ENCODE data around the gene HEMK1. TPM values are rescaled to one million over a fixed set of nuclear protein-coding genes. Genes with fewer than 3 reads are reported as not detected.

The HEMK1 gene
- total RNA-seq, 1 experiment from 2014 or later = 12.5 TPM

DNA sequence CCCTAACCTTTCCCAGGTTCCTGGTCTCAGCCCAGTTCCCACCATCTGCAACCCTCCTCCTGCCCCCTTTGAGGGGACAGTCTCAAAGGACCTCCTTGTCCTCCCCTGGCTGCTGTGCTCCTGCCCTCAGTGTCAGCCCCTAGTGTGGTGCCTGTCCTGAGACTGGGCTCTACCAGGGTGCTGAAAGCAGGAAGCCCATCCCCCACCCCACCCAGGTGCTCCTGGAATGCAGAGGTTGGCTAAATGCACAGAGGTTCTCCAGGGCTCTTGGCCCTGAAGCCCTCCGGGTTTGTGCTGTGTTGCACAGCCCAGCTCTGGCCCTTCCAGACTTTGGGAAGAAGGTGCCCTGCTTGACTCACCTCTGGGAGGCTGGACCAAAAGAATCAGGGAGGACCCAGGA is 23.5 kb upstream of the HEMK1 start:
- H3K4me3 Mint-ChIP-seq = no peak overlapping the region
- Histone ChIP-seq H2BK15ac (ENCODE audit: low read depth, low read length) (no peak overlapping the region), H3K27ac (ENCODE audit: insufficient read length, low read depth, low read length) (no peak overlapping the region), H3K14ac (ENCODE audit: insufficient read depth, low read length) (no peak overlapping the region; the same call in 1 of the 2 replicates), H3K4me1 (ENCODE audit: insufficient read depth, low read length) (no peaks in the 10 kb centered on the region), H3K79me1 (ENCODE audit: insufficient read depth, low read depth, low read length, poor library complexity, severe bottlenecking) (no peaks in the 10 kb centered on the region), H3K27me3 (ENCODE audit: insufficient read depth, low read length) (no peaks in the 10 kb centered on the region), H3K4me2 (ENCODE audit: insufficient read depth, insufficient read length, low read length) (no peak overlapping the region), H2BK120ac (ENCODE audit: low read depth, low read length, poor library complexity, severe bottlenecking) (no peak overlapping the region), H3K9me3 (ENCODE audit: control insufficient read depth, low read depth, low read length) (no peaks in the 10 kb centered on the region), H3K79me2 (ENCODE audit: insufficient read depth, low read length) (no peaks in the 10 kb centered on the region), H3K18ac (ENCODE audit: insufficient read length, low read depth, low read length) (no peak overlapping the region), H4K91ac (ENCODE audit: insufficient read length, low read depth, low read length) (no peak overlapping the region), H2BK12ac (ENCODE audit: insufficient read length, low read depth, low read length) (no peak overlapping the region), H2BK5ac (ENCODE audit: insufficient read length, low read length) (no peak overlapping the region), H4K5ac (ENCODE audit: insufficient read length, low read depth, low read length) (no peak overlapping the region), H4K8ac (replicated peaks; ENCODE audit: insufficient read length, low read depth, low read length) (no peak overlapping the region), H3K9ac (ENCODE audit: extremely low read depth, insufficient read length, low read length) (no peak overlapping the region), H2AK5ac (ENCODE audit: insufficient read length, low read length) (no peak overlapping the region), H3K23me2 (ENCODE audit: insufficient read length, low read depth, low read length, poor library complexity, severe bottlenecking) (no peaks in the 10 kb centered on the region), H2BK20ac (ENCODE audit: low read depth, low read length, poor library complexity, severe bottlenecking) (no peak overlapping the region), H4K20me1 (ENCODE audit: control insufficient read depth, insufficient read depth, insufficient read length) (no peaks in the 10 kb centered on the region), H2AFZ (ENCODE audit: low read length) (no peak overlapping the region), H3K56ac (ENCODE audit: insufficient read length, low read depth, low read length) (no peak overlapping the region), H3K4ac (ENCODE audit: low read depth, low read length) (no peak overlapping the region), H3K23ac (ENCODE audit: insufficient read length, low read depth, low read length) (no peak overlapping the region), H3T11ph (ENCODE audit: low read length) (no peak overlapping the region)
- H3K4me1 Mint-ChIP-seq = peaks cover 26 to 35% of the 10 kb centered on the region in 2 experiments
- peaks cover 3% of the 10 kb centered on the region; the same call in 1 of the 2 replicates for H3K27me3 Mint-ChIP-seq (ENCODE audit: low read depth)
- no peaks in the 10 kb centered on the region for H3K36me3 Mint-ChIP-seq (ENCODE audit: insufficient read depth in 1 of 3, low read depth in 3 of 3)
- DNase-seq = peak; percentile 61
- no peak overlapping the region for H3K27ac Mint-ChIP-seq
- no CpG with 5 or more reads among the region's 1 CpG for WGBS (ENCODE audit: extremely low coverage, insufficient read length, low lambda C conversion rate)
- TF ChIP-seq, protein P1, sequence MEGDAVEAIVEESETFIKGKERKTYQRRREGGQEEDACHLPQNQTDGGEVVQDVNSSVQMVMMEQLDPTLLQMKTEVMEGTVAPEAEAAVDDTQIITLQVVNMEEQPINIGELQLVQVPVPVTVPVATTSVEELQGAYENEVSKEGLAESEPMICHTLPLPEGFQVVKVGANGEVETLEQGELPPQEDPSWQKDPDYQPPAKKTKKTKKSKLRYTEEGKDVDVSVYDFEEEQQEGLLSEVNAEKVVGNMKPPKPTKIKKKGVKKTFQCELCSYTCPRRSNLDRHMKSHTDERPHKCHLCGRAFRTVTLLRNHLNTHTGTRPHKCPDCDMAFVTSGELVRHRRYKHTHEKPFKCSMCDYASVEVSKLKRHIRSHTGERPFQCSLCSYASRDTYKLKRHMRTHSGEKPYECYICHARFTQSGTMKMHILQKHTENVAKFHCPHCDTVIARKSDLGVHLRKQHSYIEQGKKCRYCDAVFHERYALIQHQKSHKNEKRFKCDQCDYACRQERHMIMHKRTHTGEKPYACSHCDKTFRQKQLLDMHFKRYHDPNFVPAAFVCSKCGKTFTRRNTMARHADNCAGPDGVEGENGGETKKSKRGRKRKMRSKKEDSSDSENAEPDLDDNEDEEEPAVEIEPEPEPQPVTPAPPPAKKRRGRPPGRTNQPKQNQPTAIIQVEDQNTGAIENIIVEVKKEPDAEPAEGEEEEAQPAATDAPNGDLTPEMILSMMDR (conservative IDR thresholded peaks at IDR 0.05) = no peak
- no peaks in the 10 kb centered on the region for H3K9me3 Mint-ChIP-seq

All from H9 (cell line).